Right atrium auricular region (tissue), 2 donors: ENCODE measurements around the gene MICAL3. TPM values are rescaled to one million over a fixed set of nuclear protein-coding genes. Genes with fewer than 3 reads are reported as not detected.

Experiments
- DNase-seq: peaks from one replicate; pipeline ENCODE4 v3.0.0-alpha.2; 2019; ENCODE audit warnings: low spot score
- H3K27ac ChIP-seq, 2 donors: fragments of 200-600 bp; sonication (generic); 1 replicate in 1 of 2; 2 replicates in 1 of 2; pipeline ENCODE4 v1.5.1; 2016 to 2019
- H3K27me3 ChIP-seq, 2 donors: fragments of 200-600 bp; sonication (generic); one replicate each; pipeline versions ENCODE4 v1.5.1 to v1.6.0; 2017 to 2019
- H3K36me3 ChIP-seq: fragments of 200-600 bp; sonication (generic); one replicate; pipeline ENCODE4 v1.5.1; 2016
- H3K4me1 ChIP-seq, 2 donors: fragments of 200-600 bp; sonication (generic); one replicate each; pipeline versions ENCODE4 v1.5.1 to v1.6.0; 2017 to 2019
- H3K4me3 ChIP-seq, 2 donors: fragments of 200-600 bp; sonication (generic); 1 replicate in 1 of 2; 2 replicates in 1 of 2; pipeline ENCODE4 v1.5.1; 2017 to 2019; ENCODE audit warnings: mild to moderate bottlenecking in 1 of 2, moderate library complexity in 1 of 2
- H3K9me3 ChIP-seq, 2 donors: fragments of 200-600 bp; sonication (generic); one replicate each; pipeline ENCODE4 v1.5.1; 2019
- CTCF ChIP-seq, 2 donors: fragments of 200-600 bp; sonication (generic); IDR thresholded peaks; one replicate each; pipeline ENCODE4 v1.5.1; 2019; ENCODE audit warnings: antibody characterized with exemption in 2 of 2
- total RNA-seq, 2 donors: library from RNA; depleted of rRNA; stranded (reverse); fragments of >200 nt; gene quantifications; one replicate each; pipeline ENCODE4 v1.1.0, GENCODE V29; 2016

MICAL3 gene
- total RNA-seq, 2 donors from 2014 or later, result 42.5 to 45.1 TPM

- Histone ChIP-seq H3K27me3 (no peaks in the 10 kb centered on the region), H3K9me3 (no peaks in the 10 kb centered on the region), H3K4me1 (peaks cover 0 to 63% of the 10 kb centered on the region in 2 donors), H3K36me3 (no peaks in the 10 kb centered on the region), H3K27ac (no peak overlapping the region), H3K4me3 (no peak overlapping the region)
- no peak for TF ChIP-seq CTCF (IDR thresholded peaks at IDR 0.05)
- DNase-seq, result no peak
These were observed 48.2 kb downstream of the MICAL3 start for GRCh38 chr22:17976121-17976520.

GRCh38 chr22:17974703-17975372 is 49.5 kb downstream of the MICAL3 start:
- H3K27ac ChIP-seq, result no peak overlapping the region
- peaks cover 0 to 63% of the 10 kb centered on the region in 2 donors for H3K4me1 ChIP-seq
- H3K27me3 ChIP-seq, result no peaks in the 10 kb centered on the region
- H3K9me3 ChIP-seq, result no peaks in the 10 kb centered on the region
- TF ChIP-seq CTCF (IDR thresholded peaks at IDR 0.05), result no peak
- no peak overlapping the region for H3K4me3 ChIP-seq
- DNase-seq, result no peak
- H3K36me3 ChIP-seq, result no peaks in the 10 kb centered on the region

- H3K4me1 ChIP-seq, result peaks cover 0 to 64% of the 10 kb centered on the region in 2 donors
- no peaks in the 10 kb centered on the region for H3K36me3 ChIP-seq
- H3K27me3 ChIP-seq, result no peaks in the 10 kb centered on the region
- H3K27ac ChIP-seq, result no peak overlapping the region
- H3K9me3 ChIP-seq, result no peaks in the 10 kb centered on the region
- no peak for TF ChIP-seq CTCF (IDR thresholded peaks at IDR 0.05)
- no peak for DNase-seq
- H3K4me3 ChIP-seq, result no peak overlapping the region
These were observed 50.3 kb downstream of the MICAL3 start for GRCh38 chr22:17974087-17974486.

- TF ChIP-seq CTCF (IDR thresholded peaks at IDR 0.05), result no peak
- DNase-seq, result no peak
- no peaks in the 10 kb centered on the region for H3K36me3 ChIP-seq
- H3K4me1 ChIP-seq, result peaks cover 0 to 65% of the 10 kb centered on the region in 2 donors
- H3K27me3 ChIP-seq, result no peaks in the 10 kb centered on the region
- H3K27ac ChIP-seq, result peak overlapping the region; percentile 54 to 61
- no peak overlapping the region for H3K4me3 ChIP-seq
- H3K9me3 ChIP-seq, result no peaks in the 10 kb centered on the region
These were observed 51.1 kb downstream of the MICAL3 start for GRCh38 chr22:17973217-17973616.

GRCh38 chr22:17972385-17973191 is 51.8 kb downstream of the MICAL3 start:
- no peaks in the 10 kb centered on the region for H3K27me3 ChIP-seq
- peaks cover 0 to 65% of the 10 kb centered on the region in 2 donors for H3K4me1 ChIP-seq
- no peak overlapping the region for H3K4me3 ChIP-seq
- H3K36me3 ChIP-seq, result no peaks in the 10 kb centered on the region
- H3K27ac ChIP-seq, result peak overlapping the region; percentile 54 to 61
- H3K9me3 ChIP-seq, result no peaks in the 10 kb centered on the region
- TF ChIP-seq CTCF (IDR thresholded peaks at IDR 0.05), result no peak
- no peak for DNase-seq
